Natural killer cell (primary cell): Measurements from ENCODE around the gene SUSD1. TPM values are rescaled to one million over a fixed set of nuclear protein-coding genes. Genes with fewer than 3 reads are reported as not detected.

ENCODE experiments used
- ATAC-seq, 3 donors: fragments of 150-1000 bp in 2 of 3; fragments of 200-7000 bp in 1 of 3; cut with Tn5 transposase; 1 replicate in 1 of 3; 2 replicates in 2 of 3; pipeline ENCODE4 v1.10.0; 2021; ENCODE audit warnings: mild to moderate bottlenecking in 2 of 3, moderate library complexity in 2 of 3
- DNase-seq, 2 donors: peaks; one replicate each; pipeline versions ENCODE4 v3.0.0 to v3.0.0-alpha.2; 2013 to 2021; ENCODE audit warnings: mixed read lengths in 1 of 2
- H3K27ac ChIP-seq: one replicate; pipeline ENCODE4 v1.5.1; 2013; ENCODE audit warnings: mild to moderate bottlenecking, low read length
- H3K27me3 ChIP-seq: one replicate; pipeline ENCODE4 v1.6.1; 2013; ENCODE audit warnings: low read length; ENCODE audit not compliant: control insufficient read depth, insufficient read depth
- H3K36me3 ChIP-seq: one replicate; pipeline ENCODE4 v1.6.1; 2013; ENCODE audit warnings: low read length; ENCODE audit not compliant: control insufficient read depth, insufficient read depth
- H3K4me1 ChIP-seq: one replicate; pipeline ENCODE4 v1.6.1; 2013; ENCODE audit warnings: low read length; ENCODE audit not compliant: control insufficient read depth, insufficient read depth
- H3K4me3 ChIP-seq: one replicate; pipeline ENCODE4 v1.5.1; 2013; ENCODE audit warnings: low read length
- H3K9me3 ChIP-seq: one replicate; pipeline ENCODE4 v1.6.1; 2013; ENCODE audit warnings: low read length; ENCODE audit not compliant: control insufficient read depth, insufficient read depth
- H3K27ac Mint-ChIP-seq, 2 donors: one replicate each; pipeline ENCODE4 v1.8.0; 2022; ENCODE audit warnings: mild to moderate bottlenecking in 2 of 2, mixed read lengths in 2 of 2, moderate library complexity in 1 of 2
- H3K27me3 Mint-ChIP-seq, 2 donors: one replicate each; pipeline ENCODE4 v1.8.0; 2022; ENCODE audit warnings: low read depth in 2 of 2, mixed read lengths in 2 of 2
- H3K36me3 Mint-ChIP-seq: one replicate; pipeline ENCODE4 v1.8.0; 2022; ENCODE audit warnings: mixed read lengths
- H3K4me1 Mint-ChIP-seq, 2 donors: one replicate each; pipeline ENCODE4 v1.8.0; 2022; ENCODE audit warnings: mixed read lengths in 2 of 2
- H3K4me3 Mint-ChIP-seq: one replicate; pipeline ENCODE4 v1.8.0; 2022; ENCODE audit warnings: mild to moderate bottlenecking, moderate library complexity, mixed read lengths
- H3K9me3 Mint-ChIP-seq, 2 donors: one replicate each; pipeline ENCODE4 v1.8.0; 2022; ENCODE audit warnings: mixed read lengths in 2 of 2
- CTCF ChIP-seq: fragments of 200-600 bp; IDR thresholded peaks from one replicate; pipeline ENCODE4 v1.8.0; 2022; ENCODE audit warnings: antibody characterized with exemption
- WGBS: methylation state at CpG from one replicate; pipeline ENCODE4 v1.1.7; 2013; ENCODE audit warnings: missing lambda C conversion rate; ENCODE audit not compliant: insufficient coverage; 5-methylcytosine and 5-hydroxymethylcytosine counted together
- intact Hi-C: fragments of 100-400 bp; cut with micrococcal nuclease; formaldehyde crosslinking; loops from one replicate; pipeline ENCODE4 v1.14.2; 2022
- total RNA-seq, 4 donors: library from RNA; stranded (reverse); fragments of 120-200 nt in 1 of 4; gene quantifications; one replicate each; pipeline versions ENCODE4 v1.2.3 to v1.2.4, GENCODE V29; 2013 to 2022

The SUSD1 gene
- total RNA-seq, 3 donors from 2014 or later (not counting 1 experiment from before 2014, with no cell fraction given), result 74.1 to 97.4 (median 86.9) TPM

- DNase-seq (peak in 1 of 2 donors; percentile 23), ATAC-seq (peak in 1 of 3 donors; percentile 49)
- no peaks in the 10 kb centered on the region for H3K9me3 Mint-ChIP-seq
- Histone ChIP-seq H3K27ac (peak overlapping the region; percentile 21), H3K36me3 (peaks cover 5% of the 10 kb centered on the region), H3K4me3 (no peak overlapping the region), H3K9me3 (no peaks in the 10 kb centered on the region), H3K4me1 (peaks cover 10% of the 10 kb centered on the region), H3K27me3 (no peaks in the 10 kb centered on the region)
- H3K4me3 Mint-ChIP-seq, result peak overlapping the region; percentile 52
- intact Hi-C loops, result no loop called here
- 25% methylated on average over 1 of the region's 3 CpGs for WGBS
- H3K27me3 Mint-ChIP-seq, result no peaks in the 10 kb centered on the region
- no peaks in the 10 kb centered on the region for H3K36me3 Mint-ChIP-seq
- no peak for TF ChIP-seq CTCF
- H3K27ac Mint-ChIP-seq, result peak overlapping the region; percentile 75 to 83
- H3K4me1 Mint-ChIP-seq, result peaks cover 29 to 30% of the 10 kb centered on the region in 2 donors
Measured at GRCh38 chr9:112093870-112094216, 81.3 kb downstream of the SUSD1 start.

GRCh38 chr9:112093147-112093869 lies 81.8 kb downstream of the SUSD1 start:
- H3K4me3 Mint-ChIP-seq, result peak overlapping the region; percentile 52
- Histone ChIP-seq H3K4me1 (peaks cover 10% of the 10 kb centered on the region), H3K27ac (no peak overlapping the region), H3K27me3 (no peaks in the 10 kb centered on the region), H3K4me3 (no peak overlapping the region), H3K36me3 (peaks cover 6% of the 10 kb centered on the region), H3K9me3 (no peaks in the 10 kb centered on the region)
- H3K36me3 Mint-ChIP-seq, result peaks cover under 1% of the 10 kb centered on the region
- no peak for TF ChIP-seq CTCF
- no peak for ATAC-seq
- WGBS, result 96% methylated on average over 5 of the region's 5 CpGs
- H3K9me3 Mint-ChIP-seq, result no peaks in the 10 kb centered on the region
- intact Hi-C loops, result no loop called here
- peak overlapping the region; percentile 75 to 83 for H3K27ac Mint-ChIP-seq
- H3K4me1 Mint-ChIP-seq, result peaks cover 29 to 30% of the 10 kb centered on the region in 2 donors
- no peaks in the 10 kb centered on the region for H3K27me3 Mint-ChIP-seq
- no peak for DNase-seq

- H3K27me3 ChIP-seq, result no peaks in the 10 kb centered on the region
- no peak overlapping the region for H3K4me3 ChIP-seq
- Mint-ChIP-seq H3K36me3 (peaks cover 7% of the 10 kb centered on the region), H3K4me1 (peaks cover 20 to 25% of the 10 kb centered on the region in 2 donors), H3K9me3 (no peaks in the 10 kb centered on the region), H3K27ac (peak overlapping the region in 1 of 2 donors; percentile 17), H3K27me3 (no peaks in the 10 kb centered on the region), H3K4me3 (no peak overlapping the region)
- intact Hi-C loops, result no loop called here
- TF ChIP-seq CTCF, result no peak
- DNase-seq (no peak), ATAC-seq (no peak)
- H3K27ac ChIP-seq, result no peak overlapping the region
- peaks cover 10% of the 10 kb centered on the region for H3K4me1 ChIP-seq
- no peaks in the 10 kb centered on the region for H3K9me3 ChIP-seq
- WGBS, result 94% methylated on average over 1 of the region's 1 CpG
- peaks cover 4% of the 10 kb centered on the region for H3K36me3 ChIP-seq
Measured at GRCh38 chr9:112091810-112092209, 83.3 kb downstream of the SUSD1 start.

GRCh38 chr9:112087506-112087905 lies 87.6 kb downstream of the SUSD1 start:
- H3K27ac ChIP-seq, result no peak overlapping the region
- Mint-ChIP-seq H3K27me3 (no peaks in the 10 kb centered on the region), H3K27ac (peak overlapping the region in 1 of 2 donors; percentile 64), H3K4me3 (no peak overlapping the region), H3K36me3 (peaks cover 7% of the 10 kb centered on the region), H3K9me3 (no peaks in the 10 kb centered on the region), H3K4me1 (peaks cover 6 to 7% of the 10 kb centered on the region in 2 donors)
- DNase-seq, result no peak
- no peak for ATAC-seq
- intact Hi-C loops, result no loop called here
- no peaks in the 10 kb centered on the region for H3K9me3 ChIP-seq
- TF ChIP-seq CTCF, result no peak
- H3K4me3 ChIP-seq, result no peak overlapping the region
- no peaks in the 10 kb centered on the region for H3K27me3 ChIP-seq
- H3K36me3 ChIP-seq, result peaks cover 14% of the 10 kb centered on the region
- H3K4me1 ChIP-seq, result no peaks in the 10 kb centered on the region
